H9 (cell line): ENCODE data around the gene ANGPT4. TPM values are rescaled to one million over a fixed set of nuclear protein-coding genes. Genes with fewer than 3 reads are reported as not detected.

Source experiments
- DNase-seq: peaks from one replicate; pipeline ENCODE4 v3.0.0-alpha.2; 2017
- H2AFZ ChIP-seq: one replicate; pipeline ENCODE4 v1.6.1; 2013; ENCODE audit warnings: mild to moderate bottlenecking, low read length, control low read depth, moderate library complexity
- H2AK5ac ChIP-seq: 2 replicates; pipeline ENCODE4 v1.6.1; 2013; ENCODE audit warnings: low read length, control low read depth, mixed read lengths; ENCODE audit not compliant: insufficient read length
- H2BK120ac ChIP-seq: one replicate; pipeline ENCODE4 v1.6.1; 2013; ENCODE audit warnings: low read depth, mild to moderate bottlenecking, low read length, control low read depth, inconsistent platforms; ENCODE audit not compliant: poor library complexity, severe bottlenecking
- H2BK12ac ChIP-seq: 2 replicates; pipeline ENCODE4 v1.6.1; 2013; ENCODE audit warnings: low read length, control low read depth, mixed read lengths, low read depth; ENCODE audit not compliant: insufficient read length
- H2BK15ac ChIP-seq: 2 replicates; pipeline ENCODE4 v1.6.1; 2013; ENCODE audit warnings: low read depth, low read length, control low read depth
- H2BK20ac ChIP-seq: one replicate; pipeline ENCODE4 v1.6.1; 2013; ENCODE audit warnings: low read depth, mild to moderate bottlenecking, low read length, control low read depth, inconsistent platforms; ENCODE audit not compliant: poor library complexity, severe bottlenecking
- H2BK5ac ChIP-seq: 2 replicates; pipeline ENCODE4 v1.6.1; 2013; ENCODE audit warnings: low read length, control low read depth, mixed read lengths; ENCODE audit not compliant: insufficient read length
- H3K14ac ChIP-seq: 2 replicates; pipeline ENCODE4 v1.6.1; 2013; ENCODE audit warnings: low read length, control low read depth; ENCODE audit not compliant: insufficient read depth
- H3K18ac ChIP-seq: 2 replicates; pipeline ENCODE4 v1.6.1; 2013; ENCODE audit warnings: low read depth, mild to moderate bottlenecking, mixed read lengths, low read length, control low read depth; ENCODE audit not compliant: insufficient read length
- H3K23ac ChIP-seq: 2 replicates; pipeline ENCODE4 v1.6.1; 2013; ENCODE audit warnings: low read length, control low read depth, mixed read lengths, low read depth; ENCODE audit not compliant: insufficient read length
- H3K23me2 ChIP-seq: 2 replicates; pipeline ENCODE4 v1.6.1; 2013; ENCODE audit warnings: low read depth, mild to moderate bottlenecking, mixed read lengths, low read length, control low read depth; ENCODE audit not compliant: insufficient read length, poor library complexity, severe bottlenecking
- H3K27ac ChIP-seq: 2 replicates; pipeline ENCODE4 v1.5.1; 2013; ENCODE audit warnings: low read length, control low read depth, mixed read lengths, low read depth; ENCODE audit not compliant: insufficient read length
- H3K27me3 ChIP-seq: 2 replicates; pipeline ENCODE4 v1.6.1; 2013; ENCODE audit warnings: low read length, control low read depth, inconsistent platforms; ENCODE audit not compliant: insufficient read depth
- H3K4ac ChIP-seq: 2 replicates; pipeline ENCODE4 v1.6.1; 2013; ENCODE audit warnings: low read depth, mild to moderate bottlenecking, control low read depth, inconsistent platforms, low read length, moderate library complexity
- H3K4me1 ChIP-seq: 2 replicates; pipeline ENCODE4 v1.6.1; 2013; ENCODE audit warnings: low read length, control low read depth, inconsistent platforms; ENCODE audit not compliant: insufficient read depth
- H3K4me2 ChIP-seq: 2 replicates; pipeline ENCODE4 v1.6.1; 2013; ENCODE audit warnings: low read length, control low read depth, mixed read lengths; ENCODE audit not compliant: insufficient read length, insufficient read depth
- H3K56ac ChIP-seq: 2 replicates; pipeline ENCODE4 v1.6.1; 2013; ENCODE audit warnings: low read depth, mild to moderate bottlenecking, mixed read lengths, low read length, control low read depth; ENCODE audit not compliant: insufficient read length
- H3K79me1 ChIP-seq: 2 replicates; pipeline ENCODE4 v1.6.1; 2013; ENCODE audit warnings: low read depth, mild to moderate bottlenecking, moderate library complexity, low read length, control low read depth, inconsistent platforms; ENCODE audit not compliant: insufficient read depth, poor library complexity, severe bottlenecking
- H3K79me2 ChIP-seq: 2 replicates; pipeline ENCODE4 v1.6.1; 2013; ENCODE audit warnings: low read length, control low read depth, inconsistent platforms; ENCODE audit not compliant: insufficient read depth
- H3K9ac ChIP-seq: 2 replicates; pipeline ENCODE4 v1.6.1; 2013; ENCODE audit warnings: low read length, control low read depth, mixed read lengths; ENCODE audit not compliant: insufficient read length; ENCODE audit errors: extremely low read depth
- H3K9me3 ChIP-seq: one replicate; pipeline ENCODE4 v1.6.1; 2013; ENCODE audit warnings: low read depth, low read length, inconsistent platforms; ENCODE audit not compliant: control insufficient read depth
- H3T11ph ChIP-seq: one replicate; pipeline ENCODE4 v1.6.1; 2013; ENCODE audit warnings: mild to moderate bottlenecking, low read length, control low read depth, inconsistent platforms
- H4K20me1 ChIP-seq: one replicate; pipeline ENCODE4 v1.6.1; 2013; ENCODE audit not compliant: control insufficient read depth, insufficient read length, insufficient read depth
- H4K5ac ChIP-seq: 2 replicates; pipeline ENCODE4 v1.6.1; 2013; ENCODE audit warnings: low read depth, mild to moderate bottlenecking, mixed read lengths, low read length, control low read depth; ENCODE audit not compliant: insufficient read length
- H4K8ac ChIP-seq: replicated peaks from 2 replicates; pipeline ENCODE4 v1.6.1; 2013; ENCODE audit warnings: low read length, control low read depth, mixed read lengths, low read depth; ENCODE audit not compliant: insufficient read length
- H4K91ac ChIP-seq: 2 replicates; pipeline ENCODE4 v1.6.1; 2013; ENCODE audit warnings: low read depth, mild to moderate bottlenecking, moderate library complexity, mixed read lengths, low read length, control low read depth; ENCODE audit not compliant: insufficient read length
- H3K27ac Mint-ChIP-seq, 3 experiments: 2 replicates in 2 of 3; 3 replicates in 1 of 3; pipeline ENCODE4 v1.8.0; 2020 to 2021; ENCODE audit warnings: mixed read lengths in 3 of 3, mild to moderate bottlenecking in 1 of 3, moderate library complexity in 1 of 3
- H3K27me3 Mint-ChIP-seq: 2 replicates; pipeline ENCODE4 v1.8.0; 2021; ENCODE audit warnings: low read depth, mild to moderate bottlenecking, moderate library complexity, mixed read lengths
- H3K36me3 Mint-ChIP-seq, 3 experiments: 2 replicates in 2 of 3; 3 replicates in 1 of 3; pipeline ENCODE4 v1.8.0; 2020 to 2021; ENCODE audit warnings: low read depth in 3 of 3, mixed read lengths in 3 of 3; ENCODE audit not compliant: insufficient read depth in 1 of 3
- H3K4me1 Mint-ChIP-seq, 2 experiments: 2 replicates each; pipeline ENCODE4 v1.8.0; 2020; ENCODE audit warnings: mixed read lengths in 2 of 2
- H3K4me3 Mint-ChIP-seq, 2 experiments: 2 replicates in 1 of 2; 3 replicates in 1 of 2; pipeline ENCODE4 v1.8.0; 2020 to 2021; ENCODE audit warnings: mild to moderate bottlenecking in 2 of 2, mixed read lengths in 2 of 2, moderate library complexity in 1 of 2
- H3K9me3 Mint-ChIP-seq, 2 experiments: 2 replicates in 1 of 2; 3 replicates in 1 of 2; pipeline ENCODE4 v1.8.0; 2020; ENCODE audit warnings: mild to moderate bottlenecking in 2 of 2, mixed read lengths in 2 of 2, moderate library complexity in 1 of 2
- CTCF ChIP-seq: fragments of 200-600 bp; sonication (generic); conservative IDR thresholded peaks from 3 replicates; pipeline ENCODE4 v1.8.0; 2021; ENCODE audit warnings: antibody characterized with exemption, mild to moderate bottlenecking
- WGBS: extraction: QIAGEN DNeasy Blood & Tissue Kit; methylation state at CpG from one replicate; pipeline ENCODE4 v1.1.7; 2013; ENCODE audit warnings: missing lambda C conversion rate, low lambda C conversion rate, mixed read lengths; ENCODE audit not compliant: insufficient read length; ENCODE audit errors: extremely low coverage; 5-methylcytosine and 5-hydroxymethylcytosine counted together
- total RNA-seq: library from RNA; stranded (reverse); gene quantifications from 2 replicates; pipeline ENCODE4 v1.2.1, GENCODE V29; 2021

The ANGPT4 gene
- total RNA-seq, 1 experiment from 2014 or later: 0.11 TPM

- WGBS: no CpG with 5 or more reads among the region's 1 CpG
- H3K79me1 ChIP-seq: no peaks in the 10 kb centered on the region
- no peak overlapping the region for H3K4me2 ChIP-seq
- H3K4me1 Mint-ChIP-seq: peaks cover 9 to 30% of the 10 kb centered on the region in 2 experiments
- no peak overlapping the region for H2AFZ ChIP-seq
- no peaks in the 10 kb centered on the region for H3K79me2 ChIP-seq
- H3K9ac ChIP-seq: no peak overlapping the region
- peak overlapping the region in 1 of 3 experiments; percentile 28; a peak in 1 of 7 replicates for H3K27ac Mint-ChIP-seq
- H3K9me3 Mint-ChIP-seq: no peaks in the 10 kb centered on the region
- no peak overlapping the region for H2BK15ac ChIP-seq
- no peaks in the 10 kb centered on the region for H3K4me1 ChIP-seq
- H3K23me2 ChIP-seq: no peaks in the 10 kb centered on the region
- H3K36me3 Mint-ChIP-seq: no peaks in the 10 kb centered on the region
- no peak overlapping the region for H4K5ac ChIP-seq
- no peak overlapping the region for H3K4me3 Mint-ChIP-seq
- H3K9me3 ChIP-seq: no peaks in the 10 kb centered on the region
- H2AK5ac ChIP-seq: no peak overlapping the region
- no peak overlapping the region for H3T11ph ChIP-seq
- TF ChIP-seq CTCF: peak; percentile 25; the same call in 1 of the 3 replicates
- H3K23ac ChIP-seq: no peak overlapping the region
- no peaks in the 10 kb centered on the region for H4K20me1 ChIP-seq
- no peak overlapping the region for H3K18ac ChIP-seq
- H2BK20ac ChIP-seq: no peak overlapping the region
- H4K8ac ChIP-seq: no peak overlapping the region
- no peak overlapping the region for H3K4ac ChIP-seq
- no peak overlapping the region for H2BK5ac ChIP-seq
- no peak overlapping the region for H3K56ac ChIP-seq
- no peak overlapping the region for H3K27ac ChIP-seq
- no peaks in the 10 kb centered on the region for H3K27me3 ChIP-seq
- no peak overlapping the region for H4K91ac ChIP-seq
- peaks cover 15% of the 10 kb centered on the region for H3K27me3 Mint-ChIP-seq
- no peak for DNase-seq
- no peak overlapping the region for H3K14ac ChIP-seq
- H2BK120ac ChIP-seq: no peak overlapping the region
- H2BK12ac ChIP-seq: no peak overlapping the region
Measured at GRCh38 chr20:957544-957943, 41.4 kb upstream of the ANGPT4 start.
